Measurements from ENCODE around the gene TAF11L10.
"Not testable (repeated sequence)": the region's sequence is repeated elsewhere in the genome, so short reads cannot be mapped to it uniquely, and the experiment has no call there.

The TAF11L10 gene

GRCh38 chr5:17597728-17598127 lies at the start of gene TAF11L10:
Gene TAF11L10 (minus strand): TSS chr5:17597828.
- not testable (repeated sequence) for DNase-seq

- no peak for DNase-seq
Measured at GRCh38 chr5:17634160-17634559, 36.5 kb upstream of the TAF11L10 start, which contains the start of gene TAF11L14. Gene TAF11L14 (plus strand): TSS chr5:17634460.

GRCh38 chr5:17631788-17632187 lies 34.2 kb upstream of the TAF11L10 start, which contains the start of gene TAF11L13:
Gene TAF11L13 (plus strand): TSS chr5:17632088.
- not testable (repeated sequence) for DNase-seq

- DNase-seq = no peak
Measured at GRCh38 chr5:17625686-17626085, 28.1 kb upstream of the TAF11L10 start.

GRCh38 chr5:17620627-17621026 lies 23.0 kb upstream of the TAF11L10 start:
- DNase-seq = no peak

- DNase-seq = no peak
Measured at GRCh38 chr5:17619354-17619753, 21.7 kb upstream of the TAF11L10 start.

- no peak for DNase-seq
Measured at GRCh38 chr5:17614872-17615605, 17.4 kb upstream of the TAF11L10 start.

GRCh38 chr5:17610092-17610491 lies 12.5 kb upstream of the TAF11L10 start, which contains the start of gene TAF11L12:
Gene TAF11L12 (plus strand): TSS chr5:17610392.
- not testable (repeated sequence) for DNase-seq

- DNase-seq = not testable (repeated sequence)
Measured at GRCh38 chr5:17607461-17607860, 9.8 kb upstream of the TAF11L10 start.

GRCh38 chr5:17604951-17605350 lies 7.3 kb upstream of the TAF11L10 start:
- DNase-seq = no peak

GRCh38 chr5:17603880-17604279 lies 6.3 kb upstream of the TAF11L10 start, which contains the start of gene TAF11L11:
Gene TAF11L11 (plus strand): TSS chr5:17604183.
- DNase-seq = not testable (repeated sequence)

- DNase-seq = not testable (repeated sequence)
Measured at GRCh38 chr5:17594255-17594654, 3.4 kb downstream of the TAF11L10 start, which contains the start of gene TAF11L9. Gene TAF11L9 (minus strand): TSS chr5:17594394.

GRCh38 chr5:17590860-17591259 lies 6.8 kb downstream of the TAF11L10 start, which contains the start of gene TAF11L8:
Gene TAF11L8 (minus strand): TSS chr5:17590960.
- DNase-seq = not testable (repeated sequence)

- not testable (repeated sequence) for DNase-seq
Measured at GRCh38 chr5:17585658-17586057, 12.0 kb downstream of the TAF11L10 start, which contains the start of gene TAF11L7. Gene TAF11L7 (minus strand): TSS chr5:17585758.
